Daoy (cell line): ENCODE data around the gene CCT6B. TPM values are rescaled to one million over a fixed set of nuclear protein-coding genes. Genes with fewer than 3 reads are reported as not detected.

Experiments used
- DNase-seq: peaks from one replicate; pipeline ENCODE4 v3.0.0-alpha.2; 2015; ENCODE audit warnings: low read depth
- total RNA-seq: library from RNA; depleted of rRNA; stranded (reverse); fragments of >200 nt; shearing (Covaris generic); gene quantifications from 2 replicates; pipeline ENCODE4 v1.2.3, GENCODE V29; 2014; rRNA removed

CCT6B gene
- total RNA-seq, 1 experiment from 2014 or later = 2.1 TPM

GRCh38 chr17:34884597-34884996 is 76.7 kb downstream of the CCT6B start:
- DNase-seq = no peak

- no peak for DNase-seq
Observed at GRCh38 chr17:34883106-34884000, 77.9 kb downstream of the CCT6B start.

- DNase-seq = no peak
Observed at GRCh38 chr17:34879146-34879545, 82.1 kb downstream of the CCT6B start.

Other genes starting within 250 kb of the CCT6B start
- 26.1 and 31.5 TPM in 2 replicates for gene ZNF830, start 80 bp upstream of the CCT6B start, total RNA-seq
- gene LIG3, start 19.1 kb upstream of the CCT6B start, total RNA-seq = 32.9 and 47.7 TPM in 2 replicates
- 16.8 and 17.0 TPM in 2 replicates for gene RFFL, start 102.2 kb upstream of the CCT6B start, total RNA-seq
- 8.2 and 9.3 TPM in 2 replicates for gene RAD51D, start 158.4 kb upstream of the CCT6B start, total RNA-seq
- gene FNDC8, start 160.2 kb upstream of the CCT6B start, total RNA-seq = not detected in 2 replicates
- gene NLE1, start 180.8 kb upstream of the CCT6B start, total RNA-seq = 47.7 and 68.9 TPM in 2 replicates
- not detected in 2 replicates for gene UNC45B, start 186.4 kb upstream of the CCT6B start, total RNA-seq
- gene SLC35G3, start 232.9 kb upstream of the CCT6B start, total RNA-seq = not detected in 2 replicates